Caki2 (cell line): ENCODE measurements around the gene MRAP2. TPM values are rescaled to one million over a fixed set of nuclear protein-coding genes. Genes with fewer than 3 reads are reported as not detected.
A peak's percentile ranks its signal among the peaks of the same experiment; 100 is the strongest.
"Not testable (repeated sequence)": the region's sequence is repeated elsewhere in the genome, so short reads cannot be mapped to it uniquely, and the experiment has no call there.

Experiments
- DNase-seq: peaks from one replicate; pipeline ENCODE4 v3.0.0-alpha.2; 2015; ENCODE audit warnings: low read depth
- in situ Hi-C: cut with HindIII; loops from 2 replicates; pipeline ENCODE4 v1.10.0; 2016; ENCODE audit warnings: low sequenced_read_pairs, low pct_unique_long_range_greater_than_20kb, mixed read lengths
- total RNA-seq: library from RNA; depleted of rRNA; stranded (reverse); fragments of >200 nt; shearing (Covaris generic); gene quantifications from 2 replicates; pipeline ENCODE4 v1.2.3, GENCODE V29; 2014; ENCODE audit warnings: low replicate concordance

Gene MRAP2
- total RNA-seq, 1 experiment from 2014 or later = 0.10 TPM

DNA sequence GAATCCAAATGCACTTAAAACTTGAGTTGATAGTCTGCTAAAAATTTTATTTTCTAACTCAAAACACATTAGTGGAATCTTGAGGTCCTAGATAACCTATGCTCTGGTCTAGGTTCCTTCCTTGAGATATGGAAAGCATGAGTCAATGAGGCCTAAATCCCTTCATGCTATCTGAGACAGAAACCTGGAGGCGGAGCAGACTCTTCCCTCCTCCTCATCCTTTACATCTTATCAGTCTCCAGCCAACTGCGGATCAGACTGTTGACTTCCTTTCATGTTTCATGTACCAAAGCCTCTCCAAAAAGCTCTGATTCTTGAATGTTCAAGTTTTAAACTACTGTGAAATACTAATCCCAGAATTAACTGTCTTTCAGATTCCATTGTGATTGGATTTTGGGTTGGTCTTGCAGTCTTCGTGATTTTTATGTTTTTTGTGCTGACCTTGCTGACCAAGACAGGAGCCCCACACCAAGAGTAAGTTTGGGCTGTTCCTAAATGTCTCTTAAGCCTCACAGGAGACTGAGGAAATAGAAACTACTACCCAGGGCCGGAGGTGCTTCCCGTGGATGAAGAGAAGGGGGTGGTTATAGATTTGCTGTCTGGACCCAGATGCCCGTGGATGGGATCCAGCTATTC, 29.1 kb downstream of the MRAP2 start:
- in situ Hi-C loops = no loop called here
- no peak for DNase-seq

DNA sequence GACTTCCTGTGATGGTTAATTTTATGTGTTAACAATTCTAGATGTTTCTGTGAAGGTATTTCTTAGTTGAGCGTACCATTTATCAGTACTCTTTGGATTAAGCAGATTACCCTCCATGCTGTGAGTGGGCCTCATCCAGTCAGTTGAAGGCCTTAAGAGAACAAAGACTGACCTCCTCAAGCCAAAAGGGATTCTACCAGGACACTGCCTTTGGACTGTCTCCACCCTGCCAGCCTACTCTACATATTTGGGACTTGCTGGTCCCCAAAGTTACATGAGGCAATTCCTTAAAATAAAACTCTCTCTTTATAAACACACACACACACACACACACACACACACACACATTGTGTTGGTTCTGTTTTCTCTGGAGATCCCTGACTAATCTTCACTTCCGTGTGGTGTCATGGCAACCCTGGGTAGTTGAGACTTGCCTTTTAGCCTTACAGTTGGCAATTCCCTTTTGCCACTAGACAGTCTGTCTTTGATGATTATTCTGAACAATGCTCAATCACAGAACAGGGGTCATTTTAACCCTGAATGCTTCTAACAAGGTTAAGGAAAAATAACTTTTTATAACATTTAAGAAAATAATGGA, 32.2 kb downstream of the MRAP2 start:
- in situ Hi-C loops = no loop called here
- no peak for DNase-seq

DNA sequence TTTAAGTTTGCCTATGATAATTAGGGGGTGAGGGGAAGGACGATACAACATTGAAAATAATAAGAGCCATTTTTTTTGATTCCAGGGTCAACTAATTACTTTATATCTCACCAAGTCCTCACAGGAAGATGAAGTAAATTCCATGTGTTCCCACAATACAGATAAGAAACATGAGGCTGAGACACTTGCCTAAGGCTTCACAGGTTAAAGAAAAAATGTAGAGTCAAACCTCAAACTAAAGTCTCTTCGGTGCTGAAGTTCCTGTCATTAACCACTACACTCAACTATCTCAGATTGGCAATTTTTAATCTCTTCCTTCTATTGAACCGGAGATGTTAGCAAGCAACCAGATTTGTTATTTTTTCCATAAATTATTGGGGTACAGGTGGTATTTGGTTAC, 33.0 kb downstream of the MRAP2 start:
- in situ Hi-C loops = no loop called here
- DNase-seq = no peak

DNA sequence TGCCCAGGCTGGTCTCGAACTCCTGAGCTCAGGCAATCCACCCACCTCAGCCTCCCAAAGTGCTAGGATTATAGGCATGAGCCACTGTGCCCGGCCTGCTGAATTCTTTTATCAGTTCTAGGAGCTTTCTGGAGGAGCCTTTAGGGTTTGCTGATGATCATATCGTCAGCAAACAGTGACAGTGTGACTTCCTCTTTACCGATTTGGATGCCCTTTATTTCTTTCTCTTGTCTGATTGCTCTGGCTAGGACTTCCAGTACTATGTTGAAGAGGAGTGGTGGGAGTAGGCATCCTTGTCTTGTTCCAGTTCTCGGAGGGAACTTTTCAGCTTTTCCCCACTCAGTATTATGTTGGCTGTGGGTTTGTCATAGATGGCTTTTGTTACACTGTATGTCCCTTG, 35.3 kb downstream of the MRAP2 start:
- in situ Hi-C loops, DNase-seq: not testable (repeated sequence)

DNA sequence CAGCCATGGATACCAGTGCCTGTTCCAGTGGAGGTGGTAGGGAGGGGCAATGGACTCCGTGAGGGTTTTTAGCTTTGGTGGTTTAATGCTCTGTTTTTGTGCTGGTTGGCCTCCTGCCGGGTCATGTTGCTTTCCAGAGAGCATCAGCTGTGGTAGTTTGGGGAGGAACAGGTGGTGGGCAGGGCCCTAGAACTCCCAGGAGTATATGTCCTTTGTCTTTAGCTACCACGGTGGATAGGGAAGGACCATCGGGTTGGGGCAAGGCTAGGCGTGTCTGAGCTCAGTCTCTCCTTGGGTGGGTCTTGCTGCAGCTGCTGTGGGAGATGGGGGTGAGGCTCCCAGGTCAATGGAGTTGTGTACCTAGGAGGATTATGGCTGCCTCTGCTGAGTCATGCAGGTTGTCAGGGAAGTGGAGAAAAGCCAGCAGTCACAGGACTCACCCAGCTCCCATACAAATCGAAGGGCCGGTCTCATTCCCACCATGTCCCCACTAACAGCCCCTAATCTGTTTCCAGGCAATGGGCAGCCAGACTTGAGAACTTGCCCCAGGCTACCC, 38.9 kb downstream of the MRAP2 start:
- no peak for DNase-seq
- in situ Hi-C loops = no loop called here

DNA sequence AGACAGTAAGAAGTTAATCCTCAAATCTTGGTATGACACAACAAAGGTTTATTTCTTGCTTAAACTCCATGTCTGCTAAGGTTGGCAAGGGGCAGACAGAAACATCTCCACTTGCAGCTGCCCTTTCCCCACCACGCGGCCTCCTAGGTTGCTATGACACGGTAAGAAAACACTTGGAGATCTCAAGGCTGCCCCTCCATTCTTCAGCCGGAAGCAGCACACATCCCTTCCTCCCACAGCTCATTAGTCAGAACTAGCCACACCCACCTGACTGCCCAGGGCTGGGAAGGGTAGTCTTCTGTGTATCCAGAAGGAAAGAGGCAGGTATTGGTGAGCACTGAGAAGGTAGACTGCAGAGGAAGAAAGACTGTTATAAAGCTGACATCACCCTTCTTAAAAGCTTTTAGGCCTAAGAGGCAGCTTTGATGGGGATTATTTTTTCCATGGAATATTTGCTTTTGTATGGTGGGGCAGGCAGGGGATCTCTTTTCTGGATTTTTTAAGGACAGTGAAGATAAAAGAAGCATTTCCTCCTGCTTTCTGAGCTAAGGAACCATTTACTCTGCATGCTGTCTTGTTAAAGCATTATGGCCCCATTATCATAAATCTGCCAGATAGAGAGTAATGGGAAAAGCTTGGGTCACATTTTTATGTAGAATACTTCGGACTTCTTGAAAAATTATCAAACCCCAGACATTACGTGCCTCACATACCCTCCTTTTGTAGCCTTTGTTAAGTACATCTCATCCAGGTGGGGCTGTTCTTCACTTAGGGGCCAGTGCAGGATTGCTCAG, 41.6 kb downstream of the MRAP2 start:
- DNase-seq = peak; percentile 42
- in situ Hi-C loops = no loop called here

DNA sequence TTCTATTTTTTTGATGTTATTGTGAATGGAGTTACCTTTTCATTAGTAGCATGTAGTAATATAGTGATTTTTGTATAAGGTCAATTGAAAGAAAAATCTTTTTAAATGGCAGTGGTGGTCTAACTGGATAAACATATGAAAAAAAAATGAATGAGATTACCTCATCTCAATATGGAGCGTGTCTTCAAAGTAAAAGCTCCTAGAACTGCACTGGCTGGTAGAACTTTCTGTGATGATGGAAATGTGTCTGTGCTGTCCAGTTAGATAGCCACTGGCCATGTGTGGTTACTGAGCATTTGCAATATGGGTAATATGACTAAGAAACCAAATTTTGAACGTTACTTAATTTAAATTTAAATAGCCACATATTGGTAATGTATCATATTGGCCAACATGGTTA, 44.1 kb downstream of the MRAP2 start:
- DNase-seq = no peak
- in situ Hi-C loops = no loop called here

DNA sequence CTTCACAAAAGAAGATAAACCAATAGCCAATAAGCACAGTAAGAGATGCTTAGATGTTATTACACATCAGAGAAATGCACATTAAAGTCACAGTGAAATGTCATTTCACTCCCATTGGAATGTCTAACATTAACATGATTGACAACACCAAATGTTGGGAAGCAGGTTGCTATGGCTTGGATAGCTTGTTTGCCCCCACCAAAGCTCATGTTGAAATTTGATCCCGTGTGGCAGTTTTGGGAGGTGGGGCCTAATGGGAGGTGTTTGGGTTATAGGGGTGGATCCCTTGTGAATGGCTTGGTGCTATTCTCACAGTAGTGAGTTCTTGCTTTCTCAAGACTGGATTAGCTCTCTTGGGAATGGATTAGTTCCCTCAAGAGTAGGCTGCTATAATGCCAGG, 44.8 kb downstream of the MRAP2 start:
- in situ Hi-C loops = no loop called here

DNA sequence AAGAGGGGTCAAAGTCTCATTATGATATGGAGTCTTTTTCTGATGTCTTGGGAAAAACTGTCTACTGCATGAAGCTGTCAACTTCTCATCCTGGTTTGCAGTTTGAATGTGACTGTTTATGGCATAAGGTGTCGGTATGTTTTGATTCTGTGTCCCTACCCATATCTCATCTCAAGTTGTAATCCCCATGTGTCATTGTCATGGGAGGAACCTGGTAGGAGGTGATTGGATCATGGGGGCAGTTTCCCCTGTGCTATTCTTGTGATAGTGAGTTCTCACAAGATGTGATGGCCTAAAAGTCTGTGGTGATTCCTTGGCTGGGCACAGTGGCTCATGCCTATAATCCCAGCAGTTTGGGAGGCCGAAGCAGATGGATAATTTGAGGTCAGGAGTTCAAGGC, 47.6 kb downstream of the MRAP2 start:
- in situ Hi-C loops = no loop called here
- no peak for DNase-seq

More for the DNA sequence above, 44.8 kb downstream of the MRAP2 start:
- DNase-seq = no peak

DNA sequence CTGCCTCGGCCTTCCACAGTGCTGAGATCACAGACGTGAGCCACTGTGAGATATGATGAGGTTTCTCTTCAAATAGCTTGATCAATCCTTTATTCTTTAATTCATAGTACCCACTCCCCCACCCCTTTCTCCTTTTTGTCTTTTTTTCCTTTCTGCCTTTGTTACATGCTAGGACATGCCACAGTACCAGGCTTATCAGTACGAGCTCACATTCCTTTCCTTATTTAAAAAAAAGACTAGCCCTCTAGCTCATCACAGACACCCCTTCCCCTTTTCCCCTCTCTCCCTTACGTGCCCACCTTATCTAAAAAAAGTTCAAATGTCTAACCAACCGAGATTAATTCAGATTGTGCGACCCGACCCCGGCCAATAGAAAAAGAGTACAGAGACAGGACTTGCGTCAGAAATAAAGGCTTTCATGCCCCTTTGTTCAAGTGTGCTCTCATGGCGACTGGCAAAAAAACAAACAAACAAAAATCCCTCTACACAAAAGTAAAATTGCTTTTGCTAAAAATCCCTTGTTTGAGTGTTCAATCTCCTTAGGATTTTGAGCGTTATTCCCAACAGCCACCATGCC, 49.2 kb downstream of the MRAP2 start:
- no peak for DNase-seq

DNA sequence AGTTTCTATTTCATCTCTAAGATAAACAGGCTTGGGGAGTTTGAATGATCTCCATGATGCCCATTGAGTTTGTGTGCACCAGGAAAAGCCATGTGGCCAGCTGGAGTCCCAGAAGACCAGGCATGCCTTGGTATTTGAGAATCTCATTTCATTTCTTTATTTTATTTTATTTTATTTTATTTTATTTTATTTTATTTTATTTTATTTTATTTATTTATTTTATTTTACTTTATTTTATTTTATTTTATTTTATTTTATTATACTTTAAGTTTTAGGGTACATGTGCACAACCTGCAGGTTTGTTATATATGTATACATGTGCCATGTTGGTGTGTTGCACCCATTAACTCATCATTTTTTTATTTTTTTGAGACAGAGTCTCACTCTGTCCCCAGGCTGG, 51.1 kb downstream of the MRAP2 start:
- DNase-seq, in situ Hi-C loops: not testable (repeated sequence)

More for the DNA sequence above, 49.2 kb downstream of the MRAP2 start:
- in situ Hi-C loops = no loop called here

DNA sequence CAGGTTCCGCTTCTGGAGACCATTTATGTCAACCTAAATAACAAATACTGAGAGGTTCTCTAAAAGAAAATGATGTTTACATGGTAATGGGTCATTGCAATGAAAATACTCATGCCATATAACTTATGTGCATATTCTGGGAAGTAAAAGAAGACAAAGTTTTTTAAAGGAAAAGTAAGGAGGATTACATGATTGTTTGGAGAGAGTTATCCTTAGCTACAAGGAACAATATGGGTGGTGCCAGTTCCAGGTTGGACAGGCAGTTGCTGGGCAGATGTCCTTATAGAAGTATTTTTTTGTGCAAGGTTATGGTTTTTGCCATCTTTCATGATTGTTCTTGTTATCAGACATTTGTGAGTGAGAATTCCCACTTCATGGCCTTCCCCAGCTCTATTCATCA, 52.5 kb downstream of the MRAP2 start:
- DNase-seq = no peak
- in situ Hi-C loops = no loop called here

DNA sequence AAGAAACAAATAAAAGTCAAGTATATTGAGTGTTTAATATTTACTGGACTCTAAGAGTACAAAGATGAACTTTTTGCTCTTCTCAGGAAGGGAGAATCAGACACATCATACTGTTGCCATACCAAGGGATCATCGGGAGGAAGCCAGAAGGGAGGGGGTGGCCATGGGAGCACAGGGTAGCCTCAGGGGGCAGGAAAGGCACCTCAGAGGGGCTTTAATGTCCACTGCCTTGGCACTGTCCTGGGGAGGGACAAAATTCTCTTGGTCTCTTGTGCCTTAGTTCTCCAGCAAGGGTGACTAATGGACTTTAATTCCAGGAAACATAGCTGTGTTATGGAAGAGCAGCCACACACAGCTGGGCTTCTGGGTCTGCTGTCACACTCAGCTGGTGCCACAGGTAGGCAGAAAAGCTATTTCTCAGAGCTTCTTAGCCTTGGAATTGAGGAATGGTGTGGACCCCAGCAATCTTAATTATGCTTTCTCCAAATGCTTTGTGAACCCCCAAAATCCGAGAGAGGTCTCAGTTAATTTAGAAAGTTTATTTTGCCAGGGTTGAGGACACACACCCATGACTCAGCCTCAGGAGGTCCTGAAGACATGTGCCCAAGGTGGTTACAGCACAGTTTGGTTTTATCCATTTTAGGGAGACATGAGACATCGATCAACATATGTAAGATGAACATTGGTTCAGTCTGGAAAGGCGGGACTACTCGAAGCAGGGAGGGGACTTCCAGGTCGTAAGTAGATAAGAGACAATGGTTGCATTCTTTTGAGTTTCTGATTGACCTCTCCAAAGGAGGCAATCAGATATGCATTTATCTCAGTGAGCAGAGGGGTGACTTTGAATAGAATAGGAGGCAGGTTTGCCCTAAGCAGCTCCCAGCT, 53.2 kb downstream of the MRAP2 start:
- in situ Hi-C loops = no loop called here
- peak; percentile 27 for DNase-seq

DNA sequence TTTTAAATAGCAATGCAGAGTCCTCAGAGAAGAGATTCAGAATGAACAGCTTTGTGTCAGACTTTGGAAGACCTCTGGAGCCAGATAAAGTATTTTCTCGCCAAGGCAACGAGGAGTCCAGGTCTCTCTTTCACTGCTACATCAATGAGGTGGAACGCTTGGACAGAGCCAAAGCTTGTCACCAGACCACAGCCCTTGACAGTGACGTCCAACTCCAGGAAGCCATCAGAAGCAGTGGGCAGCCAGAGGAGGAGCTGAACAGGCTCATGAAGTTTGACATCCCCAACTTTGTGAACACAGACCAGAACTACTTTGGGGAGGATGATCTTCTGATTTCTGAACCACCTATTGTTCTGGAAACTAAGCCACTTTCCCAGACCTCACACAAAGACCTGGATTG, 55.5 kb downstream of the MRAP2 start:
- in situ Hi-C loops = no loop called here
- DNase-seq = no peak

DNA sequence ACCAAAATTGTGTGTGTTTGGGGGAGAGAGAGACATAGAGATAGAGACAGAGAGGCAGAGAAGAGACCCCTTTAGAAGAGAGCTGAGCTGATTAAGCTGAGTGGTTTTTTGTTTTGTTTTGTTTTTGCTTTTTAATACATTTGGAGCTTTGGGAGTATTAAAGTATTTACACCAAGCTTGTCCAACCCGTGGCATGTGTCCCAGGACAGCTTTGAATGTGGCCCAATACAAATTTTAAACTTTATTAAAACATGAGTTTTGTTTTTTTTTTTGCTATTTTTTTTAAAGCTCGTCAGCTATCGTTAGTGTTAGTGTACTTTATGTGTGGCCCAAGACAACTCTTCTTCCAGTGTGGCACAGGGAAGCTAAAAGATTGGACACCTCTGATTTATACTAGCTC, 56.0 kb downstream of the MRAP2 start:
- no peak for DNase-seq
- in situ Hi-C loops = no loop called here

DNA sequence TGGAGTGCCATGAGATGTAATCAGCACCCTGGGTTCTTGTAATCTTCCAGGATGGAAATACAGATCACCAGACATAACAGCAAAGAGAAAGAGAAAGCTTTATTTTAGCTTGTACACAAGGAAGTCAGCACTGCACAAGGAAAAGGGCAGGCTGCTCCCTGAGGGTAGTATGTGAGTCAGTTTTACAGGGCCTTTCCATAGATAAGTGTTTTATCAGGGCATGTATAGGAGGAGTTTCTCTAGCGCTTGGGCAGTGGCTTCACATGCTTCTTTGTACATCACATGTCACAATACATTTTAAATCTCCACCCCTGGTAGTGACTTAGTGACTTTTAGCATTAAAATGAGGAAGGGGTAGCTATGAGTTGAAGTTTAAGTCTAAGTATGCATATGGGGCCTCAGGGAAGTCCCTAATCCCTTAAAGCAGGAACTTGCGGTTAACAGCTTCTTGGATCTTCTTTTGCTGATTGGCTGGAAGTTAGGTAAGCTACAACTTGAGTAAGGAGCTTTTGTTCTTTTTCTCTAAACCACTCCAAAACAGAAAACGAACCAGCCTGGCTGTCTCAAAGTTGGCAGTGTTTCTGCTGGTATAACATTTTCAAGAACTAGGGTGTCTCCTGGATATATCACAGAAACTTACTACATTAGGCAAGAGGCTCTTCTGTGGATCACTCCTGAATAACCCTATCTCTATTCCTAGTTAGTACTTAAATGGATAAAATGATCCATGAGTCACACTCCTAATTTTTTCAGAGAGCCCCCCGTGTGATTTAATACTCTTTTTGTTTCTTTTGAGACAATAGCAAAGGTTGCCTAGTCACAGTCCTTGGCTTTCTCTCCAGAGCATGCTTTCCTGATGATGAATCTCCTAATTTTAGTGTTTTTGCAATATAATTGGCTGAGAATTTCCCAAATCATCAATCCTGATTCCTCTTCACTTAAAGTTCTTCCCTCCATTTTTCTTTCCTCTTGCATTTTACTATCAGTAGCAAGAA, 60.2 kb downstream of the MRAP2 start:
- DNase-seq = no peak
- in situ Hi-C loops = no loop called here

DNA sequence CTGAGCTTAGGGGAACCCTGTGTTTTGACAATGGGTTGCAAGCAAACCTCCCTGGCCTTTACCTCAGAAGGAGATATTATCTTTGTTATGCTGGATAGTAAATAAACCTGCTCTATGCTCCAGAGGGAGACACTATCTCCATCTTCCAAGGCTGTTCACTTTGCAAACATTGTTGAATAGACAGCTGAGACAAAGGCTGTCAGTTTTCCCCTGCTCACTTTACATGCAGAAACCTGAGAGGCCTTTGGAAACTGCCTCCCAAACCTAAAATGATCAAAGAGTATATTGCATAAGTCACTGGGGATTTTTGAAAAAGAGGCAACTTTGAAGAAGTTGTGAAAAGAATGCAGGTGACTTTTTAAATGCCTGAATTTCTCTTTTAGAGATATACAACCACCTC, 61.6 kb downstream of the MRAP2 start:
- DNase-seq = no peak
- in situ Hi-C loops = no loop called here
